Body of pancreas (tissue), 4 donors: ENCODE results near the gene KLK10.

Source experiments
- CTCF ChIP-seq, 7 experiments: fragments of 450-650 bp in 4 of 7; fragments of 200-600 bp in 3 of 7; sonication (generic) in 3 of 7; IDR thresholded peaks; one replicate each; pipeline ENCODE4 v1.5.1; 2016 to 2019; ENCODE audit warnings: antibody characterized with exemption in 7 of 7
- POLR2A ChIP-seq, 3 donors: fragments of 450-650 bp; IDR thresholded peaks; one replicate each; pipeline ENCODE4 v1.6.1; 2016; ENCODE audit warnings: antibody characterized with exemption in 3 of 3, mild to moderate bottlenecking in 2 of 3

DNA sequence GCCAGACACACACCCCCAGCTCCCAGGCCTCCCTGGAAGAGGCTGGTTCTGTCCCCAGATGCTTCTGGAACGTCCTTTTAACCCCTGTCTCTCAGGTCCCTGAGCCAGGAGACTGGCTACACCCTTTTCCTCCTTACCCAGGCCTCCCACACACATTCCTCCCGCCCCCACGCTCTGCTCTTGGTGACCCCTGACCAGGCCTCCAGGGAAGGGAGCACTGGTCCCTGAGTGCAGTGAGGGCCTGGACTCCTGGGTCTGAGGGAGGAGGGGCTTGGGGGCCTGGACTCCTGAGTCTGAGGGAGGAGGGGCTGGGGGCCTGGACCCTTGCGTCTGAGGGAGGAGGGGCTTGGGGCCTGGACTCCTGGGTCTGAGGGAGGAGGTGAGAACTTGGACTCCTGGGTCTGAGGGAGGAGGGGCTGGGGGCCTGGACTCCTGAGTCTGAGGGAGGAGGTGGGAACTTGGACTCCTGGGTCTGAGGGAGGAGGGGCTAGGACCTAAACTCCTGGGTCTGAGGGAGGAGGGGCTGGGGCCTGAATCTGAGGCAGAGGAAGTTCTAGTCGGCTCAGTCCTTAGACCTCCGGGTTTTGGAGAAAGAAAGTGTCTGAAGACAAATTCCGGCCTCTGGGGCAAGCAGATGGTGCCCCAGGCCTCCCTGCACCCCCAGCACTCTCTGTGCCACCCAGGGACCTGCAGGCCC is 50.6 kb downstream of the KLK10 start:
- TF ChIP-seq CTCF (IDR thresholded peaks at IDR 0.05): no peak
- TF ChIP-seq POLR2A (IDR thresholded peaks at IDR 0.05): no peak
